Loucy (cell line): ENCODE results near the gene USP50.
A peak's percentile ranks its signal among the peaks of the same experiment; 100 is the strongest.

Experiments
- H2AFZ ChIP-seq: fragments of 200-600 bp; sonication (generic); 2 replicates; pipeline ENCODE4 v1.6.0; 2016; ENCODE audit warnings: antibody characterized with exemption, mild to moderate bottlenecking, low read length, moderate library complexity
- H3F3A ChIP-seq: fragments of 200-600 bp; 2 replicates; pipeline ENCODE4 v1.6.0; 2016; ENCODE audit warnings: antibody characterized with exemption, low read depth, mild to moderate bottlenecking
- H3K27me3 ChIP-seq: fragments of 200-600 bp; sonication (generic); 2 replicates; pipeline ENCODE4 v1.6.1; 2014; ENCODE audit warnings: low read length, mild to moderate bottlenecking; ENCODE audit not compliant: insufficient read depth, poor library complexity, severe bottlenecking
- H3K36me3 ChIP-seq: fragments of 200-600 bp; sonication (generic); 2 replicates; pipeline ENCODE4 v1.6.1; 2016; ENCODE audit warnings: low read length; ENCODE audit not compliant: insufficient read depth
- H3K4me1 ChIP-seq: fragments of 200-600 bp; sonication (generic); 2 replicates; pipeline ENCODE4 v1.5.1; 2014; ENCODE audit warnings: low read length, mild to moderate bottlenecking; ENCODE audit not compliant: insufficient read depth, poor library complexity, severe bottlenecking
- H3K4me2 ChIP-seq: fragments of 200-600 bp; sonication (generic); 2 replicates; pipeline ENCODE4 v1.6.0; 2014; ENCODE audit warnings: antibody characterized with exemption, low read length, low read depth, mild to moderate bottlenecking; ENCODE audit not compliant: poor library complexity, severe bottlenecking
- H3K4me3 ChIP-seq: fragments of 200-600 bp; sonication (generic); 2 replicates; pipeline ENCODE4 v1.5.1; 2014; ENCODE audit warnings: low read length, mild to moderate bottlenecking, mixed read lengths; ENCODE audit not compliant: poor library complexity, severe bottlenecking
- H3K79me2 ChIP-seq: fragments of 200-600 bp; sonication (generic); 2 replicates; pipeline ENCODE4 v1.6.1; 2014; ENCODE audit warnings: low read length; ENCODE audit not compliant: insufficient read depth
- H3K9ac ChIP-seq: fragments of 200-600 bp; sonication (generic); 2 replicates; pipeline ENCODE4 v1.6.0; 2014; ENCODE audit warnings: mild to moderate bottlenecking, low read depth, low read length, moderate library complexity; ENCODE audit not compliant: poor library complexity, severe bottlenecking
- H3K9me2 ChIP-seq: fragments of 200-600 bp; sonication (generic); replicated peaks from 2 replicates; pipeline ENCODE4 v1.6.1; 2016; ENCODE audit warnings: low read depth, low read length, mixed read lengths
- H3K9me3 ChIP-seq: fragments of 200-600 bp; sonication (generic); 2 replicates; pipeline ENCODE4 v1.6.1; 2014; ENCODE audit warnings: mild to moderate bottlenecking, antibody characterized with exemption, low read length, low read depth; ENCODE audit not compliant: insufficient read depth
- H4K20me1 ChIP-seq: fragments of 200-600 bp; sonication (generic); 2 replicates; pipeline ENCODE4 v1.6.0; 2014; ENCODE audit warnings: antibody characterized with exemption, low read length, mild to moderate bottlenecking; ENCODE audit not compliant: insufficient read depth, poor library complexity, severe bottlenecking
- CTCF ChIP-seq: fragments of 200-600 bp; sonication (generic); conservative IDR thresholded peaks from 2 replicates; pipeline ENCODE4 v1.5.1; 2014; ENCODE audit warnings: mild to moderate bottlenecking, antibody characterized with exemption, low read length
- EZH2phosphoT487 ChIP-seq: fragments of 200-600 bp; IDR thresholded peaks from 2 replicates; pipeline ENCODE4 v1.6.1; 2018; ENCODE audit warnings: antibody characterized with exemption, mild to moderate bottlenecking, moderate library complexity, borderline replicate concordance

USP50 gene

GRCh38 chr15:50556642-50557371 is 10.3 kb upstream of the USP50 start:
- Histone ChIP-seq H3K36me3 (peaks cover 14% of the 10 kb centered on the region; the same call in 1 of the 2 replicates), H3K9me2 (no peaks in the 10 kb centered on the region), H3K27me3 (no peaks in the 10 kb centered on the region), H3K4me3 (no peak overlapping the region), H3K9me3 (no peaks in the 10 kb centered on the region), H4K20me1 (no peaks in the 10 kb centered on the region), H3K4me1 (peaks cover 29% of the 10 kb centered on the region), H3K4me2 (peak overlapping the region; percentile 37), H3F3A (0 out of 2 replicates have a peak, but pooled peaks cover 7% of the 10 kb centered on the region), H3K79me2 (no peaks in the 10 kb centered on the region), H2AFZ (no peak overlapping the region), H3K9ac (peak overlapping the region; percentile 2)
- TF ChIP-seq CTCF (no peak), EZH2phosphoT487 (no peak)

- Histone ChIP-seq H3F3A (0 out of 2 replicates have a peak, but pooled peaks cover 3% of the 10 kb centered on the region), H3K4me3 (no peak overlapping the region), H3K27me3 (no peaks in the 10 kb centered on the region), H2AFZ (no peak overlapping the region), H4K20me1 (no peaks in the 10 kb centered on the region), H3K9me3 (no peaks in the 10 kb centered on the region), H3K36me3 (no peaks in the 10 kb centered on the region), H3K9me2 (no peaks in the 10 kb centered on the region), H3K4me2 (no peak overlapping the region), H3K79me2 (no peaks in the 10 kb centered on the region), H3K4me1 (peaks cover 33% of the 10 kb centered on the region), H3K9ac (no peak overlapping the region)
- TF ChIP-seq EZH2phosphoT487 = no peak
- no peak for TF ChIP-seq CTCF
Measured at GRCh38 chr15:50552238-50552637, 5.8 kb upstream of the USP50 start.

GRCh38 chr15:50549326-50549725 is 2.9 kb upstream of the USP50 start:
- H3K36me3 ChIP-seq = no peaks in the 10 kb centered on the region

More at GRCh38 chr15:50549326-50549725, 2.9 kb upstream of the USP50 start:
- Histone ChIP-seq H3K9me3 (no peaks in the 10 kb centered on the region), H3K4me2 (no peak overlapping the region), H3K9ac (no peak overlapping the region), H3K9me2 (no peaks in the 10 kb centered on the region), H3K4me1 (peaks cover 33% of the 10 kb centered on the region), H4K20me1 (no peaks in the 10 kb centered on the region), H3K27me3 (no peaks in the 10 kb centered on the region), H2AFZ (no peak overlapping the region), H3K79me2 (no peaks in the 10 kb centered on the region), H3F3A (0 out of 2 replicates have a peak, but pooled peaks cover 3% of the 10 kb centered on the region), H3K4me3 (no peak overlapping the region)
- TF ChIP-seq CTCF (no peak), EZH2phosphoT487 (no peak)
